T-helper 2 cell treated with Interferon-gamma antibody and Interleukin-4, amounts not matched to agents 100 ng/mL and 5 ng/mL, for 36 hours (primary cell): ENCODE data around the gene SPRN. TPM values are rescaled to one million over a fixed set of nuclear protein-coding genes. Genes with fewer than 3 reads are reported as not detected.
"Not testable (repeated sequence)": the region's sequence is repeated elsewhere in the genome, so short reads cannot be mapped to it uniquely, and the experiment has no call there.

Experiments used
- intact Hi-C: fragments of 100-400 bp; cut with micrococcal nuclease; formaldehyde crosslinking; loops from one replicate; pipeline ENCODE4 v1.15.1; 2023
- total RNA-seq: library from RNA; stranded (reverse); gene quantifications from 2 replicates; pipeline ENCODE4 v1.2.3, GENCODE V29; 2022

The SPRN gene
- total RNA-seq, 1 donor from 2014 or later: not detected

DNA sequence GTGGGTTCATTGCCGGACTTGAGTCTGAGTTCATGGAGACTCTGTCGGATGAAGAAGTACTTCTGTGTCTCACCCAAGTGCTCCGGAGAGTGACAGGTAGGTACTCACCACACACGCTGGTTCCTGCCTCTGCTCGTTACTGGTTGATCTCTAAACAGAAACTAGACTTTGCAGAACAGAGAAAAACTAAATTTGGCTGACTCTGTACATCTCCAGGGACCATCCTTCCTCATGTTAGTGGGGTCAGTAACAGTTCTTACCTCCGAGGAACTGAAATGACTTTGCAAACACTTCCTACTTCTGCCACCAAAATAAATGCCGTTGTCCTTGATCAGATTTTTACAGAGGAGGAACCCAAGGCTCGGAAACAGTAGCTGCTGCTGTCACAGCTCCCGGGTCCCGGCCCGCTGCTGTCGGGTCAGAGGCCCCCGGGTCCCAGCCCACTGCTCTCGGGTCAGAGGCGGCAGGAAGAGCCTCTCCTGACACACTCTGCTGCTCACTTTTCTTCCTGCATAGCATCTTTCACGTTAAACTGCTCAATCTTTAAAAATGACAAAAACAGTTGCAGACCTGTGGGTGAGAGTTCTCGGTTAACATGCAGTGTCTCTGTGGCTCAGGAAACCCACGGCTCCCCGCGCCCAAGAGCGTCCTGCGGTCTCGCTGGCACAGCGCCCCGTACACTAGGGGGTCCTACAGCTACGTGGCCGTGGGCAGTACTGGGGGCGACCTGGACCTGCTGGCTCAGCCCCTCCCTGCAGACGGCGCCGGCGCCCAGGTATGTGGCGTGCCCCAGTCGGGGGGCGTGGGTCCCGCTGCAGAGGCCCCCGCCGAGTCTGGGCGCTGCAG is 35.2 kb downstream of the SPRN start:
- intact Hi-C loops: loop anchor here (2.0 kb wide), 1 partner anchor 60 kb away; no protein-coding TSS in a partner anchor

DNA sequence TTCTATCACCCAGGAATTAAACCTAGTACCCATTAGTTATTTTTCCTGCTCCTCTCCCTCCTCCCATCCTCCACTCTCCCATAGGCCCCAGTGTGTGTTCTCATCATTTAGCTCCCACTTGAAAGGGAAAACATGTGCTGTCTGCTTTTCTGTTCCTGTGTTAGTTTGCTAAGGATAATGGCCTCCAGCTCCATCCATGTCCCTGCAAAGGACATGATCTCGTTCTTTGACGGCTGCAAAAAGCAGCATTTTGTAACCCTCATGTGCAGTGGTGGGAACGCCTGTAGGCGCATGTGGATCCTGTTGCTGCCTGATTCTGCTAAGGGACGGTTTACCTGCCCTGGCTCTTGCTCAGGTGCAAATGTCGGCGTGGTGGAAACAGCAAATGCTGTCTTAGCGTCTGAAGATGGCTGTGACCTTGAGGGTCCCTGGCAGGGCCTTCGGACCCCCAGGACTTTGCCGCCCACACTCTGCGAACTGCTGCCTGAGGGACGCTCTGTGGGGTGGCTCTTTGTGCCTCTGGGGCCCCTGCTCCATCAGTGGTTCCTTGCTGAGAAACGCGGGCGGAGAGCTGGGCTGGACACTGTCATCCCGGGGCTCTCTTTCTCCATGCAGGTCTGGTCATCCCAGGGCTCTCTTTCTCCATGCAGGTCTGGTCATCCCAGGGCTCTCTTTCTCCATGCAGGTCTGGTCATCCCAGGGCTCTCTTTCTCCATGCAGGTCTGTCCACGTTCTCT is 36.0 kb downstream of the SPRN start:
- intact Hi-C loops: loop anchor here (2.0 kb wide), 1 partner anchor 60 kb away; no protein-coding TSS in a partner anchor

DNA sequence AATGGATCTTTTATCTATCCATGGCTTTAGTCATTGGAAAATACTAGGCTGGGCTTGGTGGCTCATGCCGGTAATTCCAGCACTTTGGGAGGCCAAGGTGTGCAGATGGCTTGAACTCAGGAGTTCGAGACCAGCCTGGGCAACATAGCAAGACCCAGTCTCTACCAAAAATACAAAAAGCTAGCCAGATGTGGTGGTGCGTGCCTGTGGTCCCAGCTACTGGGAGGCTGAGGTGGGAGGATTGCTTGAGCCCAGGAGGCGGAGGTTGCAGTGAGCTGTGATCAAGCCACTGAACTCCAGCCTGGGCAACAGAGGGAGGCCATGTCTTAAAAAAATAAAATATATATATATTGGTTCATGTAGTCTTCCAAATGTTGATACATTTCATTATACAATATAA is 37.5 kb downstream of the SPRN start:
- intact Hi-C loops: not testable (repeated sequence)

DNA sequence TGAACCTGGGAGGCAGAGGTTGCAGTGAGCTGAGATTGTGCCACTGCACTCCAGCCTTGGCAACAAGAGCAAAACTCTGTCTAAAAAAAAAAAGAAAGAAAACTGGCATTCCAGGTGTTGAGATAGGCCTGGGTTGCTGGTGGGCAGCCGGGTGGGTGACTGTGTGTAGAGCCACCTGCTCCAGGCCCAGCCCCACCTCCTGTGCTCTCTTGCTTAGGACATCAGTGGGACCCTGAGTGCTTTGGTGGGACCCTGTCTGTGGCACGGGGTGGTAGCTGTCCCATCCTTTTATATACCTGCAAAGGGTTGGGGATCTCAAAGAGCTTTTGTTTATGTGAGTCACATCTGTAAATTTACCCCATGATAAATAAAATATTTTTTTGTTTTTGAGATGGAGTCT is 39.2 kb downstream of the SPRN start:
- intact Hi-C loops: no loop called here

DNA sequence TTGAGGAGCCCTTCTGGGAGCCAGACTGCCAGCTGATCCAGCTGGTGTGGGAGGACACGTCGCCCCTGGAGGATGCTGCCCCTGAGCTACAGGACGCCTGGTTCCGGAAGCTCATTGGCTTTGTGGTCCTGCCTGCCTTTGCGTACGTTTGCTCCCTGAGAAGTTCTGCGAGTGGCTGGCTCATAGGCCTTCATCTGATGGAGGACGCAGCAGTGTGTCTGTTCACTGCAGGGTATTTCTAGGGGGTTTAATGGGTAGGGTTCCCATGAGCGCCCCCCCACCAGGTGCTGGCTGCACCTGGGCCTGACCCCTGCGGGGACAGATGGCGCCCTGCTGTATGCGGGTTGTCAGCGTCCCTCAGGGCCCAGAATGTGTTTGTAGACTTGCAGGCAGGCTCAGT is 40.4 kb downstream of the SPRN start:
- intact Hi-C loops: no loop called here

DNA sequence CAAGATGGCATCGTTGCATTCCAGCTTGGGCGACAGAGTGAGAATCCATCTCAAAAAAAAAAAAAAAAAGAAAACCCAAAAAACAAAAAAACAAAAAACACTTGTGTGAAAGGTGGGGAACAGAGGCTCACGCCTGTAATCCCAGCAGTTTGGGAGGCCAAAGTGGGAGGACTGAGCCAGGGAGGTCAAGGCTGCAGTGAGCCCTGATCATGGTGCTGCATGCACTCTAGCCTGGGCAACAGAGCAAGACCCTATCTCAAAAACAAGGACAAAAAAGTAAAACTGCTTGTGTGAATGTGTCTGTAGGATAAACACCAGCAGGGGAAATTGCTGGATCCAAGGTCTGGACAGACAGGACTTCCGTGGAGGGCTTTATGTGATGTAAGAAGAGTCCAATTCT is 40.9 kb downstream of the SPRN start:
- intact Hi-C loops: no loop called here

DNA sequence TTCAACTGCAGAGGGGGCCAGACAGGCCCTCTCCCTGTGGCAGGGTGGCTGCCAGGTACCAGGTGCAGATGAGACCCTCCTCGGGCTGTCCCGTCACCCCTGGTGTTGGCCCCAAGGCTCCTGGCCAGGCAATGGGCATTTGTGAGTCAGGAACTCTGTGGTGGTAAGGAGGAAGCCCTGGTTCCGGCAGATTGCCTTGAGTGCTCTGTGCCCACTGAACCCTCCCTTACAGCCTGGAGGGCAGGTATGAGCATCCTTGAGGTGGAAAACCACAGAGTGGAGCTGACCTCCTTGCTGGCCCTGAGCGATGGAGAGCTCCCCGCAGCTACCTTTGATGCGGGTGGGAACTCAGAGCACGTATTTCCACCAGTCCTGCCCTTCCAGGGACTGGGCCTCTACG is 43.4 kb downstream of the SPRN start:
- intact Hi-C loops: no loop called here

DNA sequence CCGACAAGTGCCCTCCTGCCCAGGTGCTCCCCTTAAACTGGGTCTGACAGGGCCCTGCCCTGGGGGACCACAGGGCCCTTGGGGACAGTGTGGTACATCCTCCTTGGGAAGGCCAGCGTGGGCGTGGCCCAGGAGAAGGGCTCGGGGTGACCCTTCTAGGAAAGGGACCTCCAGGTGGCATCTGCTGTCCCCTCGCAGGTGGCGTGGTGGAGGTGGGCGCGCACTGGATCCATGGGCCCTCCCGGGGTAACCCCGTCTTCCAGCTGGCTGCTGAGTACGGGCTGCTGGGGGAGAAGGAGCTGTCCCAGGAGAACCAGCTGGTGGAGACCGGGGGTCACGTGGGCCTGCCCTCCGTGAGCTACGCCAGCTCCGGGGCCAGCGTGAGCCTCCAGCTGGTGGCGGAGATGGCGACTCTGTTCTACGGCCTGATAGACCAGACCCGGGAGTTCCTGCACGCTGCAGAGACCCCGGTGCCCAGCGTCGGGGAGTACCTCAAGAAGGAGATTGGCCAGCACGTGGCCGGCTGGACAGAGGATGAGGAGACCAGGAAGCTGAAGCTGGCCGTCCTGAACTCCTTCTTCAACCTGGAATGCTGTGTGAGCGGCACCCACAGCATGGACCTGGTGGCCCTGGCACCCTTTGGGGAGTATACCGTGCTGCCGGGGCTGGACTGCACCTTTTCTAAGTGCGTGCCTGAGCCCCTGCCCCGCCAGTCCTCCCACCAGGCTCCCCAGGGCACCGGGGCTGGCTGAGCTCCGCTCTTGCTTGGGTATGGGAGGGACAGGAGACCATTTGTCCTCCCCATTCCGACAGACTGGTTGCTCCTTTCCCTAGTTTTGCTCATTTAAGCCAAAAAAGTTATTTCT is 44.4 kb downstream of the SPRN start:
- intact Hi-C loops: no loop called here

DNA sequence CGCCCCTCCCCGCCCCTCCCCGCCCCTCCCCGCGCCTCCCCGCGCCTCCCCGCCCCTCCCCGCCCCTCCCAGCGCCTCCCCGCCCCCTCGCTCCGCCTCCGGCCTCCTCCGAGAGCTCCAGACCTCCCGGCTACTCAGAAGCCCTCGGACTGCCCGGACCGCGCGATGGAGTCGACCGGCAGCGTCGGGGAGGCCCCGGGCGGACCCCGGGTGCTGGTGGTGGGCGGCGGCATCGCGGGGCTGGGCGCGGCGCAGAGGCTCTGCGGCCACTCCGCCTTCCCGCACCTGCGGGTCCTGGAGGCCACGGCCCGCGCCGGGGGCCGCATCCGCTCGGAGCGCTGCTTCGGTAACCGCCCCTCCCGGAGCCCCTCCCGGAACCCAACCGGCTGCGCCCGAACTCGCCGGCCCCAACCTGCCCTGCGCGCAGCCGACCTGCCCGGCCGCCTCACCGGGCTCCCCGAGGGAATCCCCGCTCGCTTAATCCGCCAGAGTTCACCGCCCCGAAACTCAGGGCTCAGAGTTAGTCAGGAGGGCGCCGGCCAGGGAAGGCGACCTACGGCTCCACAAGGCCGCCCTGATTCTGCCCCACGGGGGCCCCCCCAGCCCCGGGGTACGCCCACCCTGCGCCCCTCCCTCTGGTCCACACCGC is 45.1 kb downstream of the SPRN start, which contains the start of gene PAOX:
Gene PAOX (plus strand): TSS at position 111 of the 649 bp plus-strand sequence. CDS start 55 bp downstream, at position 166.
- intact Hi-C loops: no loop called here

DNA sequence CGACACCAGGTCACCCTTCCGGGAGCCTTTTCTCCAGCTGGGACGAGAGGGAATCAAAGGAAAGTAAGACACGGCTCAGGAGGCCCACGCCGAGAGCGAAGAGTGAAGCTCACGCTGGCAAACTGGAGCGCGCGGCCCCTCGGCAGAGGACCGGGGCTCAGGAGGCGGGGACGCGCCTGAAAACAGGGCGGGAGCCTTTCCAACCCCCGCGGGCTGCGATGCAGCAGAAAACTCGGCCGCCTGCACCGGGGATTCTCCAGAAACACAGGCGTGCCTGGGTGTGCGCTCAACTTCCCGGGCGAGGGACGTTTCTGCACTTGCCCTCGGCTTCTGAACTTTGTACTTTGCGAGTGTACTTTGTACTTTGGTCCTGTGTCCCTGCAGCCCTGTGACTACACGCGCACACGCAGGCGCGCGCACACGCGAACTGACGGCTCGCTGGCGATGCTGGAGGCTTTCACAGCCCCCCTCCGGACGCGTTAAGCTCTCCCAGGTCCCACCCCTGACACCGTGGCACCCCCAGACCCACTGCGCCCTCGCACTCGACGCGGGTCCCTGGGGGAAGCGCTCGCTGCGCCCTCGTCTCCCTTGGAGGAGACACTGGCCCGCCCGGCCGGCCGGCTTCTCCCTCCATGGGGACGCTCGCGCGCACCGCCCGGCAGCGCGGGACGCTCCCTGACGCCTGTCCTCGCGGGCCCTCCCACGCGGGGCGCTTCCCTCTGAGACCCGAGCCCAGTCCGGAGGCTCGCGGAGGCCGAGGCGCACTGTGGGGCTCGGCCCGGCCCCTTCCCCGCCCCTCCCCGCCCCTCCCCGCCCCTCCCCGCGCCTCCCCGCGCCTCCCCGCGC is 46.0 kb downstream of the SPRN start:
- intact Hi-C loops: loop anchor here (1.0 kb wide), 3 partner anchors 16 to 102 kb away; partner anchors contain the start of genes ADAM8 and MTG1

DNA sequence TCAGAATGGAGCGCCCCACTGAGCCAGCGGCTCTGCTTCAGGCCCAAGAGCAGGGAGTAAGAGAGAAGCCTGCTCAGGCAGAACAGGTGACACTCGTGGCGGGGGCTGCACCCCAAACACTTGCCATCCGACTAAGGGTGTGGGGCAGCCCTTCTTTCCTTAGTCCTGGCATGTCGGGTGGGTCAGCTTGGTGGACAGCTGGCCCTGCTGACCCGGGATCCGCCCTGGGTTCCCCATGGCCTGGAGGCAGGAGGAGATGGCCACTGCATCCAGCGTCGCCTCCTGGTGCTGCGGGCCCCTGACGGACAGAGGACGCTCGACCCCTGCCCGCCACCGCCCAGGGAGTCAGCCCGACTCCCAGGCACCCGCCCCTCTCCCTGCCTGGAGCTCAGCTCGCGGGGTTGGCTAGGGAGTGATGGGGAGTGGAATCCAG is 46.6 kb downstream of the SPRN start:
- intact Hi-C loops: loop anchor here (1.0 kb wide), 3 partner anchors 16 to 102 kb away; partner anchors contain the start of genes ADAM8 and MTG1

DNA sequence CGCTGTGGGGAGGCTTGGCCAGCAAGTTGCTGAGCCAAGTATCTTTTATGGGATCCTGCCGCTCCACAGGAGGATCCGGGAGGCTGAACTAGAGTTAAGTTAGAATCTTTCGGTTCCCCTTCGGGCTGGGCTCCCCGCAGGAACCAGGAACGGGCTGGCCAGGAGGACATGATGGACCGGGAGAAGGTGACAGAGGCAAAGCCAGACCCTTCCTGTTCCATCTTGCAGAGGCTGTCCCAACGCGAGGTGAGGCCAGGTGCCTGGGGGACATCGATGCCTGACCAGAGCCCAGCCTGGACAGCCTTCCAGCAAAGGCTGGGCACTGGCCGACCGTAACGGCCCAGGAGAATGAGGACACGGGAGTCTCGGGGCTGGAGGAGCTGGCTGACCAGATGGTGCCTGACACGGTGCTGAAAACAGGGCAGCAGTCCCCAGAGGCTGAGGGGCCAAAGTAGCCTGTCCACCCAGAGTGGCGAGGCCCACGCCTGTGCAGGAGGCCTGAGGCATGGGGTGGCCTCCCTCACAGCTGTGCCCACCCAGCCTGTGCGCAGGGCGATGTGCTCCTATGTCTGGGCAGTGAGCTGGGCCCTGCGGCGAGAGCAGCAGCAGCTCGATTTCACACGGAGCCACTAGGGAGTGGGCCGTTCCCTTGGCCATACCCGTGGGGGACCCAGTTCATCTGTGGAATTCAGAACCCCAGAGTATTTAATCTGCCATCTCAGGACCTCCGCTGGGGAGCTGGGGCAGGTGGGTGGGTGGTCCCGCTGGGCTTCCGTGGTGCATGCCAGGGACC is 47.2 kb downstream of the SPRN start:
- intact Hi-C loops: no loop called here

DNA sequence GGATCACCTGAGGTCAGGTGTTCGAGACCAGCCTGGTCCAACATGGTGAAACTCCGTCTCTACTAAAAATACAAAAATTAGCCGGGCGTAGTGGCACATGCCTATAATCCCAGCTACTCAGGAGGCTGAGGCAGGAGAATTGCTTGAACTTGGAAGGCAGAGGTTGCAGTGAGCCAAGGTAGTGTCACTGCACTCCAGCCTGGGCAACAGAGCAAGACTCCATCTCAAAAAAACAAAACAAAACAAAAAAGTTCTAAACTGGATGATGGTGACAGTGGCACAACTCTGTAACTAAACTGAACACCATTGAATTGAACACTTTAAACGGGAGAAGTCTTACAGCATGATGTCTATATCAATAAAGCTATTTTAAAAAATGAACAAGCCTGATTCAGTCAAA is 48.2 kb downstream of the SPRN start:
- intact Hi-C loops: not testable (repeated sequence)

DNA sequence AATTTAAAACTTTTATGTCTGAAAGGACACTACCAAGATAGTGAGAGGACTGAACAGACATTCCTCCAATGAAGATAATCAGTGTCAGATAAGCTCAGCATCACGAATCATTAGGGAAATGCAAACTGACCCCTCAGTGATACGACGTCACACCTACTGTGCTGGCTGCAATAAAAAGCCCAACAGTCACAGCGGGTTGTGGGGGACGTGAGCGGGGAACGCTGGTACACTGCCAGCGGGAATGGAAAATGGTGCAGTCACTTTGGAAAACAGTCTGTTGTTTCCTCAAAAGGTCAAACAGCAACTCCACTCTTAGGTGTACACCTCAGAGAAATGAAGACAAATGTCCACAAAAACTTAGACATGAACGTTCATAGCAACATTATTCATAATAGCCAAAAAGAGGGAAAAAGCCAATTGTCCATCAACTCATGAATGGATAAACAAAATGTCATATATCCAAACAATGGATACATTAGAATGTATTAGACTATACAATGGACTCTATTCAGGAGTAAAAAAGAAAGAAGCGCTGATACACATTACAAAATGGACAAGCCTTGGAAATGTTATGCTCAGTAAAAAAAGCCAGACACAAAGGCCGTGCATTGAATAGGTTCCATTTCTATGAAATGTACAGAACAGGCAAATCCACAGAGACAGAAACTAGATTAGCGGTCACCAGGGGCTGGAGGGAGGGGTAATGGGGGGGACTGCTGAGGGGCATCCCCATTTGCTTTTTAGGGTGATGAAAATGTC is 48.9 kb downstream of the SPRN start:
- intact Hi-C loops: no loop called here

DNA sequence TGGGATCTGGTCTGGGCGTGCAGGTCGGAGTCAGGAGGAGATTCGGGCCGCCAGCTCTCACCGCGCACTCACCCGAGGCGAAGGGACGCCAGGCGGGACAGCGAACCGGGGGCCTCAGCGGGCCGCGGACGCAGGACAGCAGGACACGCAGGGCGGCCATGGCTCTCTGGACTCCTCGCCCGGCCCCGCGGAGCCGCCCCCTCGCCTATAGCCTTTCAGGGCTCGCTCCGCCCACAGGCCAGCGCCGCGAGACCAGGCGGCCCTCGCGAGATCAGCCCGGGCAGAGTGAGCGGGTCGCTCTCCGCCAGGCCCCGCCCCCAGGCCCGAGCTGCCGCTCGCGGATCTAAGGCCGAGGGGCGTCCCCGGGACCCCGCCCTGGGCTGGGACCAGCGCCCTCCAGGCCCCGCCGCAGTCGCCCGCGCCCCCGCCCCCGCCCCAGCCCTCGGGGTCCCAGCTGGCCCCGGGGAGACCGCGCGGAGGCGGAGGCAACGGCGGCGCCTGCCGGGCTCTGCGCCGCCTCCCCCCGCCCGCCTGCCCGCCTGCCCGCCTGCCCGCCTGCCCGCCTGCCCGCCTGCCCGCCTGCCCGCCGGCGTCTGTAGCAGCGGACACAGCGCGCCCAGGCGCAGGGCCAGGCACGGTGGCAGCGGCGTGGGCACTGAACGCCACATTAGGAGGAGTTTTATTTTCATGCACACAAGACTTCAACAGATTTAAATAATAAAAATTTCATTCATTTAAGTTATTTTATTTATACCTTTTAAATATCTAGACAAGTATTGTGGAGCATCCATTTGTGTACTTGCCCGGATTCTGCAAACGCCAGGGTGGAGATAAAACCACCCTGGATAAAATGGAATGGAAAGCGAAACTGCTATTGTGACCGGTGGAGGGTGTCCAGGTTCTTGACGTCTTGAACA is 51.0 kb downstream of the SPRN start, which contains the start of gene ECHS1:
Gene ECHS1 (minus strand): TSS at position 181 of the 917 bp plus-strand sequence. CDS start 21 bp downstream, at position 160.
- intact Hi-C loops: loop anchor here (1.0 kb wide), 3 partner anchors 13 to 64 kb away; partner anchors contain the start of gene MTG1

DNA sequence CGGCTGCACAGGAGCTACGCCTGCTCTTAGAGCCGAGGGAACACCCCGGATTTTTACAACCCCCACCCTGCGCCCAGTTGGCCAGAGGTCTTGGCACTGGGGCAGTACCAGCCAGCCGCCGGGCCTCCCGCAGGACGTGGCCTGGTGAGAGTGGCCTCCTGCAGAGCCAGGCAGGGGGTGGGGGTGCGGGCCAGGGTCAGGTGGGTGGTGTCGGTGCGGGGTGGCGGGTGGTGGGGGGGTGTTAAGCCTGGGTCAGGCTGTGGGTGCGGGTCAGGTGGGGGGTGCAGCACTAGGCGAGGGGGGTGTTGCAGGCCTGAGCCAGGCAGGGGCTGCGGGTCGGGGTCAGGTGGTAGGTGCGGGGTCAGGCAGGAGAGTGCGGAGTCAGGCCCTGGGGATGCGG is 51.9 kb downstream of the SPRN start:
- intact Hi-C loops: no loop called here
